HL-60 (cell line): ENCODE measurements around the gene SEC24B.

ENCODE experiments used
- DNase-seq, 2 experiments: peaks; one replicate each; pipeline ENCODE4 v3.0.0-alpha.2; 2010 to 2020; ENCODE audit warnings: low read depth in 1 of 2, low spot score in 1 of 2
- H3K27ac ChIP-seq: fragments of 250-450 bp; sonication (Bioruptor Pico); replicated peaks from 2 replicates; pipeline ENCODE4 v1.5.1; 2020; ENCODE audit warnings: mild to moderate bottlenecking, moderate library complexity
- H3K27me3 ChIP-seq: fragments of 250-450 bp; sonication (Bioruptor Pico); 2 replicates; pipeline ENCODE4 v1.5.1; 2021; ENCODE audit warnings: mild to moderate bottlenecking, moderate library complexity; ENCODE audit not compliant: insufficient read depth, poor library complexity, severe bottlenecking
- H3K4me3 ChIP-seq: replicated peaks from 2 replicates; pipeline ENCODE4 v1.5.1; 2011; ENCODE audit warnings: mild to moderate bottlenecking, control low read depth, low read length; ENCODE audit not compliant: insufficient read depth
- CTCF ChIP-seq: IDR thresholded peaks from one replicate; pipeline ENCODE4 v1.5.1; 2011; ENCODE audit warnings: low read length, control low read depth, inconsistent platforms; ENCODE audit not compliant: insufficient read depth
- GABPA ChIP-seq: IDR thresholded peaks from 2 replicates; pipeline ENCODE4 v1.6.1; 2012; ENCODE audit warnings: low read depth
- POLR2AphosphoS5 ChIP-seq: IDR thresholded peaks from 2 replicates; pipeline ENCODE4 v1.6.1; 2012; ENCODE audit warnings: low read depth
- SPI1 ChIP-seq: IDR thresholded peaks from 2 replicates; pipeline ENCODE4 v1.6.1; 2012; ENCODE audit warnings: low read depth, mild to moderate bottlenecking, borderline replicate concordance
- TF ChIP-seq, protein P1 (sequence below): IDR thresholded peaks from 2 replicates; pipeline ENCODE4 v1.6.1; 2012; ENCODE audit warnings: low read depth; ENCODE audit not compliant: insufficient replicate concordance

SEC24B gene

GRCh38 chr4:109496875-109497274 is 63.3 kb downstream of the SEC24B start:
- TF ChIP-seq CTCF = no peak
- TF ChIP-seq, protein P1, sequence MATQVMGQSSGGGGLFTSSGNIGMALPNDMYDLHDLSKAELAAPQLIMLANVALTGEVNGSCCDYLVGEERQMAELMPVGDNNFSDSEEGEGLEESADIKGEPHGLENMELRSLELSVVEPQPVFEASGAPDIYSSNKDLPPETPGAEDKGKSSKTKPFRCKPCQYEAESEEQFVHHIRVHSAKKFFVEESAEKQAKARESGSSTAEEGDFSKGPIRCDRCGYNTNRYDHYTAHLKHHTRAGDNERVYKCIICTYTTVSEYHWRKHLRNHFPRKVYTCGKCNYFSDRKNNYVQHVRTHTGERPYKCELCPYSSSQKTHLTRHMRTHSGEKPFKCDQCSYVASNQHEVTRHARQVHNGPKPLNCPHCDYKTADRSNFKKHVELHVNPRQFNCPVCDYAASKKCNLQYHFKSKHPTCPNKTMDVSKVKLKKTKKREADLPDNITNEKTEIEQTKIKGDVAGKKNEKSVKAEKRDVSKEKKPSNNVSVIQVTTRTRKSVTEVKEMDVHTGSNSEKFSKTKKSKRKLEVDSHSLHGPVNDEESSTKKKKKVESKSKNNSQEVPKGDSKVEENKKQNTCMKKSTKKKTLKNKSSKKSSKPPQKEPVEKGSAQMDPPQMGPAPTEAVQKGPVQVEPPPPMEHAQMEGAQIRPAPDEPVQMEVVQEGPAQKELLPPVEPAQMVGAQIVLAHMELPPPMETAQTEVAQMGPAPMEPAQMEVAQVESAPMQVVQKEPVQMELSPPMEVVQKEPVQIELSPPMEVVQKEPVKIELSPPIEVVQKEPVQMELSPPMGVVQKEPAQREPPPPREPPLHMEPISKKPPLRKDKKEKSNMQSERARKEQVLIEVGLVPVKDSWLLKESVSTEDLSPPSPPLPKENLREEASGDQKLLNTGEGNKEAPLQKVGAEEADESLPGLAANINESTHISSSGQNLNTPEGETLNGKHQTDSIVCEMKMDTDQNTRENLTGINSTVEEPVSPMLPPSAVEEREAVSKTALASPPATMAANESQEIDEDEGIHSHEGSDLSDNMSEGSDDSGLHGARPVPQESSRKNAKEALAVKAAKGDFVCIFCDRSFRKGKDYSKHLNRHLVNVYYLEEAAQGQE = no peak
- H3K27ac ChIP-seq = no peak overlapping the region

GRCh38 chr4:109497511-109497910 is 63.9 kb downstream of the SEC24B start:
- H3K27me3 ChIP-seq = no peaks in the 10 kb centered on the region
- DNase-seq = no peak
- no peak overlapping the region for H3K4me3 ChIP-seq
- H3K27ac ChIP-seq = no peak overlapping the region
- no peak for TF ChIP-seq GABPA
- no peak for TF ChIP-seq SPI1
- TF ChIP-seq, protein P1 = no peak
- no peak for TF ChIP-seq POLR2AphosphoS5
- TF ChIP-seq CTCF = no peak

More at GRCh38 chr4:109496875-109497274, 63.3 kb downstream of the SEC24B start:
- H3K4me3 ChIP-seq = no peak overlapping the region
- no peak for DNase-seq
- H3K27me3 ChIP-seq = no peaks in the 10 kb centered on the region

DNA sequence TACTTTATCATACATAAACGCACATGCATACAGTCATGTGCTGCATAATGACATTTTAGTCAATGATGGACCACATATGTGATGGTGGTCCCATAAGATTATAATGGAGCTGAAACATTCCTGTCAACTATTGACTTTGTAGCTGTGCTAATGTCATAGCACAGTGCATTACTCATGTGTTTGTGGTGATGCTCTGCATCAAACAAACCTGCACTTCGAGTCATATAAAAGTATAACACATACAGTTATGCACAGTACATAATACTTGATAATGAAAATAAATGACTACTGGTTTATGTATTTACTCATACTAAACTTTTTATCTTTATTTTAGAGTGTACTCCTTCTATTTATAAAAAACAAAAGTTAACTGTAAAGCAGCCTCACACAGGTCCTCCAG is 65.9 kb downstream of the SEC24B start:
- TF ChIP-seq GABPA (no peak), POLR2AphosphoS5 (no peak), SPI1 (no peak), CTCF (no peak)
- TF ChIP-seq, protein P1 = no peak
- Histone ChIP-seq H3K27ac (no peak overlapping the region), H3K4me3 (no peak overlapping the region), H3K27me3 (no peaks in the 10 kb centered on the region)
- no peak for DNase-seq
